Stimulated activated CD8-positive, alpha-beta memory T cell treated with anti-CD3 and anti-CD28 coated beads, Interleukin-7, amount 100 ng/mL, for 48 hours (primary cell): ENCODE measurements around the gene TBCA.
"Not testable (repeated sequence)": the region's sequence is repeated elsewhere in the genome, so short reads cannot be mapped to it uniquely, and the experiment has no call there.

Experiments used
- DNase-seq, 2 donors: peaks; one replicate each; pipeline ENCODE4 v3.0.0-alpha.2; 2020; ENCODE audit warnings: low read depth in 1 of 2; ENCODE audit errors: extremely low read depth in 1 of 2

TBCA gene

GRCh38 chr5:77718934-77719610 is 57.1 kb downstream of the TBCA start:
- no peak for DNase-seq

- no peak for DNase-seq
Observed at GRCh38 chr5:77709993-77710685, 66.0 kb downstream of the TBCA start.

GRCh38 chr5:77709340-77709739 is 66.8 kb downstream of the TBCA start:
- no peak for DNase-seq

GRCh38 chr5:77707791-77708190 is 68.3 kb downstream of the TBCA start:
- no peak for DNase-seq

- not testable (repeated sequence) for DNase-seq
Observed at GRCh38 chr5:77699569-77699968, 76.6 kb downstream of the TBCA start.

- no peak for DNase-seq
Observed at GRCh38 chr5:77698920-77699319, 77.2 kb downstream of the TBCA start.

- no peak for DNase-seq
Observed at GRCh38 chr5:77697692-77698091, 78.4 kb downstream of the TBCA start.

GRCh38 chr5:77696120-77696519 is 80.0 kb downstream of the TBCA start:
- no peak for DNase-seq

- DNase-seq, result no peak
Observed at GRCh38 chr5:77693913-77694312, 82.2 kb downstream of the TBCA start.

- no peak for DNase-seq
Observed at GRCh38 chr5:77683171-77683732, 92.9 kb downstream of the TBCA start.

GRCh38 chr5:77670526-77670925 is 105.6 kb downstream of the TBCA start:
- no peak for DNase-seq

- no peak for DNase-seq
Observed at GRCh38 chr5:77669677-77670076, 106.5 kb downstream of the TBCA start.

GRCh38 chr5:77663090-77663863 is 112.9 kb downstream of the TBCA start:
- DNase-seq, result no peak

GRCh38 chr5:77662635-77663034 is 113.5 kb downstream of the TBCA start:
- no peak for DNase-seq

- DNase-seq, result no peak
Observed at GRCh38 chr5:77658662-77659061, 117.5 kb downstream of the TBCA start.

GRCh38 chr5:77651343-77651742 is 124.8 kb downstream of the TBCA start:
- no peak for DNase-seq

- no peak for DNase-seq
Observed at GRCh38 chr5:77650686-77651085, 125.5 kb downstream of the TBCA start.

- DNase-seq, result no peak
Observed at GRCh38 chr5:77649776-77650175, 126.4 kb downstream of the TBCA start.

- DNase-seq, result no peak
Observed at GRCh38 chr5:77645995-77646639, 130.0 kb downstream of the TBCA start.

- peak in 1 of 2 donors; percentile 20 for DNase-seq
Observed at GRCh38 chr5:77645158-77645994, 130.8 kb downstream of the TBCA start.
